Prostate gland (tissue), 2 donors: ENCODE results near the gene MYH15. TPM values are rescaled to one million over a fixed set of nuclear protein-coding genes. Genes with fewer than 3 reads are reported as not detected.

Experiments
- DNase-seq: peaks from one replicate; pipeline ENCODE4 v3.0.0-alpha.2; 2019; ENCODE audit warnings: low spot score
- H3K27ac ChIP-seq, 2 donors: fragments of 200-600 bp; sonication (generic); 2 replicates each; pipeline ENCODE4 v1.5.1; 2017 to 2019
- H3K27me3 ChIP-seq: fragments of 200-600 bp; sonication (generic); replicated peaks from 2 replicates; pipeline ENCODE4 v1.5.1; 2019; ENCODE audit not compliant: insufficient read depth
- H3K36me3 ChIP-seq, 2 donors: fragments of 200-600 bp; sonication (generic); 1 replicate in 1 of 2; 2 replicates in 1 of 2; pipeline versions ENCODE4 v1.5.1 to v1.8.1; 2017 to 2019
- H3K4me1 ChIP-seq: fragments of 200-600 bp; sonication (generic); replicated peaks from 2 replicates; pipeline ENCODE4 v1.5.1; 2019
- H3K4me3 ChIP-seq, 2 donors: fragments of 200-600 bp; sonication (generic); 2 replicates each; pipeline ENCODE4 v1.5.1; 2017 to 2019
- H3K9me3 ChIP-seq: fragments of 200-600 bp; sonication (generic); 2 replicates; pipeline ENCODE4 v1.5.1; 2017
- CTCF ChIP-seq, 4 experiments: fragments of 200-600 bp in 2 of 4; fragments of 450-650 bp in 2 of 4; sonication (generic) in 2 of 4; IDR thresholded peaks; 1 replicate in 3 of 4; 2 replicates in 1 of 4; pipeline ENCODE4 v1.5.1; 2016 to 2019; ENCODE audit warnings: antibody characterized with exemption in 4 of 4, mild to moderate bottlenecking in 2 of 4, moderate library complexity in 2 of 4
- POLR2A ChIP-seq: fragments of 450-650 bp; IDR thresholded peaks from one replicate; pipeline ENCODE4 v1.6.1; 2016; ENCODE audit warnings: antibody characterized with exemption, mild to moderate bottlenecking
- POLR2AphosphoS5 ChIP-seq: sonication (generic); formaldehyde crosslinking; IDR thresholded peaks from one replicate; pipeline ENCODE4 v1.6.1; 2017; ENCODE audit warnings: antibody characterized with exemption
- WGBS: methylation state at CpG from one replicate; pipeline ENCODE4 v1.1.5; 2018; 5-methylcytosine and 5-hydroxymethylcytosine counted together
- intact Hi-C: fragments of 100-400 bp; cut with DNase I; formaldehyde crosslinking; loops from one replicate; pipeline ENCODE4 v1.14.2; 2022
- total RNA-seq, 2 donors: library from RNA; depleted of rRNA; stranded (reverse); fragments of >200 nt; gene quantifications; one replicate each; pipeline ENCODE4 v1.1.0, GENCODE V29; 2016

Gene MYH15
- total RNA-seq, 2 donors from 2014 or later: 0.68 TPM

DNA sequence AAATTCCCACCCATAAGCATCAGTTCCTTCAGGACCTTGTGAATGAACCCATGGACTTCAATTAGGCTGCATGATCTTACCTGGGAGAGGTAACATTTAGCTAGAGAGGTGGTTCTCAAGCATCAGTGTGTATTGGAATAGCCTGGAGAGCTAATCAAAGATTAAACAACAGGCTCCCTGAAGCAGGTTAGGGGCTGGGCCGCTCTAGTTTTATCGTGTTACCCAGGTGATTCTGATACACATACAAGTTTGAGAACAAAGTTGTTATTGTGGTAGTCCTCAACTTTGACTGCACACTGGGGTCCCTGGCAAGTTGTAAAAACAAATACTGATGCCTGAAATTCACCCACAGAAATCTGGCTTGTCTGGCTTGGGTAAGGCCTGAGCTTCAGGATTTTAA, 31.2 kb downstream of the MYH15 start:
- Histone ChIP-seq H3K36me3 (no peaks in the 10 kb centered on the region), H3K9me3 (no peaks in the 10 kb centered on the region), H3K27me3 (no peaks in the 10 kb centered on the region), H3K27ac (no peak overlapping the region), H3K4me3 (no peak overlapping the region), H3K4me1 (no peaks in the 10 kb centered on the region)
- TF ChIP-seq POLR2A: no peak
- no peak for DNase-seq
- WGBS: 67% methylated on average over 2 of the region's 2 CpGs
- intact Hi-C loops: loop anchor here (5.0 to 10.0 kb wide), 2 partner anchors 394 to 542 kb away; no protein-coding TSS in a partner anchor

GRCh38 chr3:108477511-108478147, 32.8 kb downstream of the MYH15 start:
- peak; percentile 40 for DNase-seq
- no peak overlapping the region for H3K27ac ChIP-seq
- 23% methylated on average over 4 of the region's 4 CpGs for WGBS
- no peak overlapping the region for H3K4me3 ChIP-seq
- no peaks in the 10 kb centered on the region for H3K9me3 ChIP-seq
- TF ChIP-seq POLR2A (no peak), POLR2AphosphoS5 (peak; percentile 48), CTCF (IDR thresholded peaks at IDR 0.05) (peak; percentile 46 to 76 (median 70))
- intact Hi-C loops: loop anchor here (5.0 to 10.0 kb wide), 2 partner anchors 393 to 540 kb away; no protein-coding TSS in a partner anchor
- no peaks in the 10 kb centered on the region for H3K27me3 ChIP-seq
- no peaks in the 10 kb centered on the region for H3K36me3 ChIP-seq
- no peaks in the 10 kb centered on the region for H3K4me1 ChIP-seq

GRCh38 chr3:108475220-108475782, 35.1 kb downstream of the MYH15 start:
- H3K4me3 ChIP-seq: no peak overlapping the region

GRCh38 chr3:108474581-108474980, 35.8 kb downstream of the MYH15 start:
- no peaks in the 10 kb centered on the region for H3K4me1 ChIP-seq
- intact Hi-C loops: loop anchor here (10.0 kb wide), 1 partner anchor 390 kb away; no protein-coding TSS in a partner anchor
- H3K9me3 ChIP-seq: no peaks in the 10 kb centered on the region
- no peaks in the 10 kb centered on the region for H3K36me3 ChIP-seq
- TF ChIP-seq POLR2A (no peak), POLR2AphosphoS5 (no peak), CTCF (IDR thresholded peaks at IDR 0.05) (no peak)
- no peak overlapping the region for H3K4me3 ChIP-seq
- no peak overlapping the region for H3K27ac ChIP-seq
- WGBS: 87% methylated on average over 3 of the region's 3 CpGs
- no peaks in the 10 kb centered on the region for H3K27me3 ChIP-seq
- no peak for DNase-seq

More at GRCh38 chr3:108475220-108475782, 35.1 kb downstream of the MYH15 start:
- H3K36me3 ChIP-seq: no peaks in the 10 kb centered on the region
- H3K4me1 ChIP-seq: no peaks in the 10 kb centered on the region
- H3K27me3 ChIP-seq: no peaks in the 10 kb centered on the region
- H3K9me3 ChIP-seq: no peaks in the 10 kb centered on the region
- WGBS: 68% methylated on average over 1 of the region's 1 CpG
- DNase-seq: no peak
- intact Hi-C loops: loop anchor here (5.0 to 10.0 kb wide), 2 partner anchors 390 to 538 kb away; no protein-coding TSS in a partner anchor
- TF ChIP-seq CTCF (IDR thresholded peaks at IDR 0.05) (no peak), POLR2A (no peak), POLR2AphosphoS5 (no peak)
- no peak overlapping the region for H3K27ac ChIP-seq

GRCh38 chr3:108473711-108474110, 36.7 kb downstream of the MYH15 start:
- Histone ChIP-seq H3K36me3 (no peaks in the 10 kb centered on the region), H3K4me3 (no peak overlapping the region), H3K9me3 (no peaks in the 10 kb centered on the region), H3K27ac (no peak overlapping the region), H3K4me1 (no peaks in the 10 kb centered on the region), H3K27me3 (no peaks in the 10 kb centered on the region)
- no peak for DNase-seq
- no peak for TF ChIP-seq POLR2A
- TF ChIP-seq POLR2AphosphoS5: no peak
- TF ChIP-seq CTCF (IDR thresholded peaks at IDR 0.05): no peak
- intact Hi-C loops: loop anchor here (10.0 kb wide), 1 partner anchor 389 kb away; no protein-coding TSS in a partner anchor
